ENCODE measurements around the gene PEF1. TPM values are rescaled to one million over a fixed set of nuclear protein-coding genes. Genes with fewer than 3 reads are reported as not detected.

PEF1 gene
- total RNA-seq, 1 experiment from 2014 or later = 40.3 TPM

GRCh38 chr1:31583995-31584868 lies 60.4 kb downstream of the PEF1 start:
- H3K23me2 ChIP-seq (ENCODE audit: insufficient read length, low read depth, low read length, poor library complexity, severe bottlenecking) = no peaks in the 10 kb centered on the region
- H3K4me3 Mint-ChIP-seq = no peak overlapping the region
- H3K27ac Mint-ChIP-seq = no peak overlapping the region
- H3K27me3 ChIP-seq (ENCODE audit: insufficient read depth, low read length) = no peaks in the 10 kb centered on the region
- TF ChIP-seq, protein P1, sequence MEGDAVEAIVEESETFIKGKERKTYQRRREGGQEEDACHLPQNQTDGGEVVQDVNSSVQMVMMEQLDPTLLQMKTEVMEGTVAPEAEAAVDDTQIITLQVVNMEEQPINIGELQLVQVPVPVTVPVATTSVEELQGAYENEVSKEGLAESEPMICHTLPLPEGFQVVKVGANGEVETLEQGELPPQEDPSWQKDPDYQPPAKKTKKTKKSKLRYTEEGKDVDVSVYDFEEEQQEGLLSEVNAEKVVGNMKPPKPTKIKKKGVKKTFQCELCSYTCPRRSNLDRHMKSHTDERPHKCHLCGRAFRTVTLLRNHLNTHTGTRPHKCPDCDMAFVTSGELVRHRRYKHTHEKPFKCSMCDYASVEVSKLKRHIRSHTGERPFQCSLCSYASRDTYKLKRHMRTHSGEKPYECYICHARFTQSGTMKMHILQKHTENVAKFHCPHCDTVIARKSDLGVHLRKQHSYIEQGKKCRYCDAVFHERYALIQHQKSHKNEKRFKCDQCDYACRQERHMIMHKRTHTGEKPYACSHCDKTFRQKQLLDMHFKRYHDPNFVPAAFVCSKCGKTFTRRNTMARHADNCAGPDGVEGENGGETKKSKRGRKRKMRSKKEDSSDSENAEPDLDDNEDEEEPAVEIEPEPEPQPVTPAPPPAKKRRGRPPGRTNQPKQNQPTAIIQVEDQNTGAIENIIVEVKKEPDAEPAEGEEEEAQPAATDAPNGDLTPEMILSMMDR (conservative IDR thresholded peaks at IDR 0.05) = no peak
- no peaks in the 10 kb centered on the region for H4K20me1 ChIP-seq (ENCODE audit: control insufficient read depth, insufficient read depth, insufficient read length)
- no peaks in the 10 kb centered on the region for H3K9me3 ChIP-seq (ENCODE audit: control insufficient read depth, low read depth, low read length)
- H2BK15ac ChIP-seq (ENCODE audit: low read depth, low read length) = no peak overlapping the region
- H3K14ac ChIP-seq (ENCODE audit: insufficient read depth, low read length) = no peak overlapping the region
- no peak overlapping the region for H3K18ac ChIP-seq (ENCODE audit: insufficient read length, low read depth, low read length)
- H3K79me1 ChIP-seq (ENCODE audit: insufficient read depth, low read depth, low read length, poor library complexity, severe bottlenecking) = no peaks in the 10 kb centered on the region
- no peaks in the 10 kb centered on the region for H3K36me3 Mint-ChIP-seq (ENCODE audit: insufficient read depth in 1 of 3, low read depth in 3 of 3)
- no peak overlapping the region for H4K91ac ChIP-seq (ENCODE audit: insufficient read length, low read depth, low read length)
- no peak overlapping the region for H2BK5ac ChIP-seq (ENCODE audit: insufficient read length, low read length)
- H3K4ac ChIP-seq (ENCODE audit: low read depth, low read length) = no peak overlapping the region
- H3K27ac ChIP-seq (ENCODE audit: insufficient read length, low read depth, low read length) = no peak overlapping the region
- no peak overlapping the region for H3T11ph ChIP-seq (ENCODE audit: low read length)
- no peak overlapping the region for H2BK120ac ChIP-seq (ENCODE audit: low read depth, low read length, poor library complexity, severe bottlenecking)
- H2BK20ac ChIP-seq (ENCODE audit: low read depth, low read length, poor library complexity, severe bottlenecking) = no peak overlapping the region
- H4K5ac ChIP-seq (ENCODE audit: insufficient read length, low read depth, low read length) = no peak overlapping the region
- H3K9ac ChIP-seq (ENCODE audit: extremely low read depth, insufficient read length, low read length) = no peak overlapping the region
- H3K9me3 Mint-ChIP-seq = no peaks in the 10 kb centered on the region
- no CpG with 5 or more reads among the region's 13 CpGs for WGBS (ENCODE audit: extremely low coverage, insufficient read length, low lambda C conversion rate)
- H3K4me1 Mint-ChIP-seq = peaks cover 27 to 37% of the 10 kb centered on the region in 2 experiments
- H2BK12ac ChIP-seq (ENCODE audit: insufficient read length, low read depth, low read length) = no peak overlapping the region
- no peak overlapping the region for H2AFZ ChIP-seq (ENCODE audit: low read length)
- H2AK5ac ChIP-seq (ENCODE audit: insufficient read length, low read length) = no peak overlapping the region
- DNase-seq = no peak
- no peak overlapping the region for H3K23ac ChIP-seq (ENCODE audit: insufficient read length, low read depth, low read length)
- no peak overlapping the region for H4K8ac ChIP-seq (replicated peaks; ENCODE audit: insufficient read length, low read depth, low read length)
- no peak overlapping the region for H3K56ac ChIP-seq (ENCODE audit: insufficient read length, low read depth, low read length)
- no peaks in the 10 kb centered on the region for H3K79me2 ChIP-seq (ENCODE audit: insufficient read depth, low read length)
- no peak overlapping the region for H3K4me2 ChIP-seq (ENCODE audit: insufficient read depth, insufficient read length, low read length)
- peaks cover 5% of the 10 kb centered on the region for H3K27me3 Mint-ChIP-seq (ENCODE audit: low read depth)
- H3K4me1 ChIP-seq (ENCODE audit: insufficient read depth, low read length) = peaks cover 8% of the 10 kb centered on the region; the same call in 1 of the 2 replicates
